ENCODE measurements around the gene STARD5.

STARD5 gene

GRCh38 chr15:81315452-81316175 is 8.3 kb downstream of the STARD5 start:
- in situ Hi-C loops (cut with MboI; ENCODE audit: low sequenced_read_pairs, unreplicated experiment): no loop called here
- TF ChIP-seq CTCF (IDR thresholded peaks at IDR 0.05; ENCODE audit: borderline replicate concordance, control extremely low read depth, extremely low read depth, insufficient read depth, missing control alignments): no peak
- DNase-seq (ENCODE audit: low spot score): no peak

DNA sequence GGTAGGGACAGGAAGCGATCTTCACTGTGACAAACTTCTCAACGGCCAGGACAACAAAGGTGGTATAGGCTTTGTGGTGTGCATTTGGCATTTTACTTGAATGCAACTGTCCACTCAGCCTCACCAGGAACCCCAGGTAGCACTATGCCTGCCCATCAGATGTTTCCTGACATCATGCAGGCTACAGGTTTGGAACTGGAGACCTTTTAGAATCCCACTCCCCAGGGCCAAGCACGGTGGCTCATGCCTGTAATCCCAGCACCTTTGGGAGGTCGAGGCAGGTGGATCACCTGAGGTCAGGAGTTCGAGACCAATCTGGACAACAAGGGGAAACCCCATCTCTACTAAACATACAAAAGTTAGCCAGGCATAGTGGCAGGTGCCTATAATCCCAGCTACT is 9.6 kb downstream of the STARD5 start:
- no peak for TF ChIP-seq CTCF (IDR thresholded peaks at IDR 0.05; ENCODE audit: borderline replicate concordance, control extremely low read depth, extremely low read depth, insufficient read depth, missing control alignments)
- DNase-seq (ENCODE audit: low spot score): no peak
- in situ Hi-C loops (cut with MboI; ENCODE audit: low sequenced_read_pairs, unreplicated experiment): no loop called here

- no peak for TF ChIP-seq CTCF (IDR thresholded peaks at IDR 0.05; ENCODE audit: borderline replicate concordance, control extremely low read depth, extremely low read depth, insufficient read depth, missing control alignments)
- in situ Hi-C loops (cut with MboI; ENCODE audit: low sequenced_read_pairs, unreplicated experiment): no loop called here
- DNase-seq (ENCODE audit: low spot score): no peak
These were observed 10.3 kb downstream of the STARD5 start for GRCh38 chr15:81313686-81314085.

DNA sequence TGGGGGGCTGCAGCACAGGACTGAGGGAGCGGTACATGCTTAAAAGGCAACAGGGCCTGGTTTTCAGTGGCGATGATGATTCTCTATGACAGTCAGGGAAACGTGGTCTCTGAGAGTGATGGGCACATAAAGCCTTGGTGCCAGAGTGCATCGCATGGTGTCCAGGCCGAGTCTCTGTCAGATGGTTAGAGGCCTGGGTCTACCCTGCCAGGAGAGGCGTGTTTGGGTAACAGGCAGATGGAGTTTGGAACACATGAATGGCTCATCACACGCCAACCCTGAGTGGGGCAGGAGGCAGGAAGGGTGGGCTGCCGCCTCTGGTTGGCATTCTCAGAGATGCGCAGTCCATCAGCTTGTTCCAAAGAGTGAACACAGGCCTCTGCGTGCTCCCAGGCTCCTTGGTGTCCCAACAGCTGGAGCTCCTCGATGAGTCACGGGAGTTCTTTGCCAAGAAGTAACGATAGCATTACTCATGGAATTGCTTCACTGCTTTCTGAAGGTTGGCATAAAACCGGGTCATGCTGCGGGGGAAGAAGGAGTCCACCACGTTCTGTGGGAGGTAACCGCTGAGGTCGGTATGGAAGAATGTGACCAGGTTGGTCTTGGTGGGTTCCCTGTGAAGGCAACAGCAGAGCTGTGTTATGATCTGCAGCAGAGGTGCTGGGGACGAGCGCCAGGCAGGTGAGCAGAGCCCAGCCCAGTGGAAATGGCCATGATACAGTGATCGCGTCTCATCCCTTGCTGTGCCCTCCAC is 11.0 kb downstream of the STARD5 start:
- in situ Hi-C loops (cut with MboI; ENCODE audit: low sequenced_read_pairs, unreplicated experiment): no loop called here
- no peak for DNase-seq (ENCODE audit: low spot score)
- TF ChIP-seq CTCF (IDR thresholded peaks at IDR 0.05; ENCODE audit: borderline replicate concordance, control extremely low read depth, extremely low read depth, insufficient read depth, missing control alignments): no peak

DNA sequence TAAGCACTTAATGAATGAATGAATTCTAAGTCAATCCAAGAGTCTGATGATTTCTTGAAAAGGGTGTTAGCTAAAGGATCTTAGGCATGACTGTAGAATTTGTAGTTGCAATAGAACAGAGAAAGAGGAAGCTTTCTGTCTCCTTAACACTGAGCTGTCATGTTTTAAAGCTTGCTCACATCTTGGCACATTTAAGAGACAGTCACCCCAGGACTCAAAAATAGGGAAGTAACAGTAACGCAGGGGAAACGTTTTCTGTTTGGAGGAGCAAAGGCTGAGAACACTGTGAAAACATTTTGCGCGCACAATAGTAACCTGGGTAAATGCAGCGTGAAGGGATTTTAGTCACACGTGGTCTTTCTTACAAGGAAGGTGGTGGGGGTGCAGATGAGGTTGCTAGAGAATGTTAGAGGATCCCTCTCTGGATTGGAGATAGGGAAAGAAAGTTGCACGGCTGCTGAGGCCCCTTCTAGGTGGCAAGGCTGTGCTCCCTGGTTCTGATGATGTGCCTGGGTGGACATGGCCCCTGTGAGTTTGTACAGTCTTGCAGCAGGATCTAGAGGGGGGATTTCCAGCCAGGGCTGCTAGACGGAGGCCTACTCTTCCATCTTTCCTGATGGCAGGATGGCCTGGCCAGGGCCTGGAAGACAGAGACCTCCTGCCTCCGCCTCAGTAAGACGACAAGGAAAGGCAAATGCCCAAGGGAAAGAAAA is 12.0 kb downstream of the STARD5 start:
- in situ Hi-C loops (cut with MboI; ENCODE audit: low sequenced_read_pairs, unreplicated experiment): no loop called here
- TF ChIP-seq CTCF (IDR thresholded peaks at IDR 0.05; ENCODE audit: borderline replicate concordance, control extremely low read depth, extremely low read depth, insufficient read depth, missing control alignments): no peak
- no peak for DNase-seq (ENCODE audit: low spot score)

- TF ChIP-seq CTCF (IDR thresholded peaks at IDR 0.05; ENCODE audit: borderline replicate concordance, control extremely low read depth, extremely low read depth, insufficient read depth, missing control alignments): no peak
- in situ Hi-C loops (cut with MboI; ENCODE audit: low sequenced_read_pairs, unreplicated experiment): no loop called here
- no peak for DNase-seq (ENCODE audit: low spot score)
These were observed 13.5 kb downstream of the STARD5 start for GRCh38 chr15:81310480-81310879.
